Activated CD8-positive, alpha-beta T cell treated with anti-CD3 and anti-CD28 coated beads for 36 hours (primary cell): Measurements from ENCODE around the gene UBASH3A. TPM values are rescaled to one million over a fixed set of nuclear protein-coding genes. Genes with fewer than 3 reads are reported as not detected.

Experiments used
- ATAC-seq: fragments of 200-7000 bp; cut with Tn5 transposase; one replicate; pipeline ENCODE4 v1.10.0; 2021; ENCODE audit warnings: mild to moderate bottlenecking, moderate library complexity
- CTCF ChIA-PET: fragments of 350-600 bp; sonication (Branson Sonifier 250); formaldehyde crosslinking; loops from one replicate; lab custom pipeline; 2021; ENCODE audit warnings: antibody characterized with exemption; lab: Charles Lee
- POLR2A ChIA-PET: fragments of 350-600 bp; sonication (Branson Sonifier 250); formaldehyde crosslinking; loops from one replicate; lab custom pipeline; 2021; ENCODE audit warnings: antibody characterized with exemption; lab: Charles Lee
- DNase-seq: peaks from one replicate; pipeline ENCODE4 v3.0.0-alpha.2; 2020
- H3K27ac Mint-ChIP-seq: one replicate; pipeline ENCODE4 v1.8.0; 2021; ENCODE audit warnings: mild to moderate bottlenecking, mixed read lengths
- H3K27me3 Mint-ChIP-seq: one replicate; pipeline ENCODE4 v1.8.0; 2021; ENCODE audit warnings: mixed read lengths
- H3K36me3 Mint-ChIP-seq: one replicate; pipeline ENCODE4 v1.8.0; 2021; ENCODE audit warnings: low read depth, mixed read lengths
- H3K4me1 Mint-ChIP-seq: one replicate; pipeline ENCODE4 v1.8.0; 2021; ENCODE audit warnings: low read depth, mixed read lengths
- H3K4me3 Mint-ChIP-seq: one replicate; pipeline ENCODE4 v1.8.0; 2021; ENCODE audit warnings: mild to moderate bottlenecking, moderate library complexity, mixed read lengths
- H3K9me3 Mint-ChIP-seq: one replicate; pipeline ENCODE4 v1.8.0; 2021; ENCODE audit warnings: mixed read lengths
- intact Hi-C: fragments of 100-400 bp; cut with micrococcal nuclease; formaldehyde crosslinking; loops from one replicate; pipeline ENCODE4 v1.10.0; 2022
- total RNA-seq, 2 experiments: library from RNA; stranded (reverse); gene quantifications; one replicate each; pipeline ENCODE4 v1.2.3, GENCODE V29; 2021
- TF ChIP-seq, protein P1 (sequence below): fragments of 200-600 bp; IDR thresholded peaks from one replicate; pipeline ENCODE4 v1.8.0; 2022; ENCODE audit warnings: antibody characterized with exemption, mild to moderate bottlenecking

Gene UBASH3A
- total RNA-seq, 2 experiments from 2014 or later, result 48.7 to 52.9 TPM

DNA sequence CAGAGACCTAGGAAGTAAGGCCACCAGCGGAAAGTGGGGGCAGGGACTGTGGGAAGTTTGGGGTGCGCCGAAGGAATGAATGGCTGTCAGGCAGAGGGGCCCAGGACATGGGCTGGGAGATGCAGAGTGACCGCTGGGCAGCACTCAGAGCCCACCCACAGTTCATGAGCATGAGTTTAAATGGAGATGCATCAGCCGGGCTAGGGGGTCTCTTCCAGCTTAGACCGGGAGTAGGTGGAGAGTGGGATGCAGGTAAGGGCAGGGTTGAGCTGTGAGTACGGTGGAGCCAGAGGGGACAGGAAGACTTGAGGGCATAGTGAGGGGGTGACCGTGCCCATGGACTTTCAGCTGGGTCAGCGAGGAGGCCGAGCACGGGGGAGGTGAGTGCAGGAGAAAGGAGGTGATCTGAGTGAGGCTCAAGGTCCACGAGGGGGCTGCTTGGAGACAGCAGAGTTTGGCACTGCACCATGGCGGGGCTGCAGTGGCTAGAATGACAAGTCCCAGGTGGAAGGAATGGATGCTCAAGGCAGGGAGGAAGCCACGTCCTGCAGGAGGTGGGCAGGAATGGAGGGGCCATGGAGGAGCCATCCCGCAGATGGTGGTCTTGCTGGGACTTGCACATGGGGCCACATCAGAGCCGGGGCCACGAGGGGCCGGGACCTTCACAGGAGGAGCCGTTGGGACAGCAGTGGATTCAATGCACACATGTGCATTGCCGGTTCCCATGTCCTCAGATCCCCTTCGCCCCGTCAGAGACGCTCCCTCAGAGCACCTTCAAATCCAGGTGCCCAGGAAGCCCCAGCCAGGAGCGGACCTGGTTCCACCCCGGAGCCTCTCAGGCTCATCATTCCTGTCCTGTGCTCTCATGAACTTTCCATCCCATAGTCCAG, 34.9 kb downstream of the UBASH3A start:
- peak overlapping the region; percentile 94 for H3K27ac Mint-ChIP-seq
- POLR2A ChIA-PET, result interaction anchor here (0.6 to 4.4 kb wide), 9 partner anchors 8 to 383 kb away, joined by 3 to 21 read pairs (median 5); partner anchors contain the start of gene UBASH3A

GRCh38 chr21:42439284-42440186, 35.8 kb downstream of the UBASH3A start:
- intact Hi-C loops, result loop anchor here (5.0 kb wide), 1 partner anchor 37 kb away; the partner anchor contains the start of gene UBASH3A
- Mint-ChIP-seq H3K27ac (peak overlapping the region; percentile 94), H3K36me3 (peaks cover 91% of the 10 kb centered on the region), H3K4me1 (peaks cover 66% of the 10 kb centered on the region), H3K4me3 (peak overlapping the region; percentile 44), H3K9me3 (peaks cover 6% of the 10 kb centered on the region), H3K27me3 (peaks cover 2% of the 10 kb centered on the region)
- peak; percentile 84 for DNase-seq
- ATAC-seq, result peak; percentile 67
- TF ChIP-seq, protein P1, sequence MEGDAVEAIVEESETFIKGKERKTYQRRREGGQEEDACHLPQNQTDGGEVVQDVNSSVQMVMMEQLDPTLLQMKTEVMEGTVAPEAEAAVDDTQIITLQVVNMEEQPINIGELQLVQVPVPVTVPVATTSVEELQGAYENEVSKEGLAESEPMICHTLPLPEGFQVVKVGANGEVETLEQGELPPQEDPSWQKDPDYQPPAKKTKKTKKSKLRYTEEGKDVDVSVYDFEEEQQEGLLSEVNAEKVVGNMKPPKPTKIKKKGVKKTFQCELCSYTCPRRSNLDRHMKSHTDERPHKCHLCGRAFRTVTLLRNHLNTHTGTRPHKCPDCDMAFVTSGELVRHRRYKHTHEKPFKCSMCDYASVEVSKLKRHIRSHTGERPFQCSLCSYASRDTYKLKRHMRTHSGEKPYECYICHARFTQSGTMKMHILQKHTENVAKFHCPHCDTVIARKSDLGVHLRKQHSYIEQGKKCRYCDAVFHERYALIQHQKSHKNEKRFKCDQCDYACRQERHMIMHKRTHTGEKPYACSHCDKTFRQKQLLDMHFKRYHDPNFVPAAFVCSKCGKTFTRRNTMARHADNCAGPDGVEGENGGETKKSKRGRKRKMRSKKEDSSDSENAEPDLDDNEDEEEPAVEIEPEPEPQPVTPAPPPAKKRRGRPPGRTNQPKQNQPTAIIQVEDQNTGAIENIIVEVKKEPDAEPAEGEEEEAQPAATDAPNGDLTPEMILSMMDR, result no peak
- CTCF ChIA-PET, result interaction anchor here (0.7 to 1.3 kb wide), 3 partner anchors 17 to 46 kb away, joined by 3 read pairs; partner anchors contain the start of gene UBASH3A
- POLR2A ChIA-PET, result interaction anchor here (0.6 to 4.4 kb wide), 10 partner anchors 9 to 382 kb away, joined by 3 to 21 read pairs (median 4); partner anchors contain the start of gene UBASH3A

More for the DNA sequence above, 34.9 kb downstream of the UBASH3A start:
- CTCF ChIA-PET, result interaction anchor here (0.7 to 1.3 kb wide), 4 partner anchors 18 to 57 kb away, joined by 3 read pairs; partner anchors contain the start of gene UBASH3A
- TF ChIP-seq, protein P1, result no peak
- Mint-ChIP-seq H3K4me1 (peaks cover 74% of the 10 kb centered on the region), H3K9me3 (peaks cover 6% of the 10 kb centered on the region), H3K36me3 (peaks cover 95% of the 10 kb centered on the region), H3K27me3 (peaks cover 2% of the 10 kb centered on the region), H3K4me3 (no peak overlapping the region)
- intact Hi-C loops, result no loop called here
- ATAC-seq (no peak), DNase-seq (no peak)

- peaks cover 58% of the 10 kb centered on the region for H3K4me1 Mint-ChIP-seq
- ATAC-seq, result peak; percentile 67
- peak overlapping the region; percentile 94 for H3K27ac Mint-ChIP-seq
- intact Hi-C loops, result loop anchor here (5.0 kb wide), 1 partner anchor 38 kb away; the partner anchor contains the start of gene UBASH3A
- ChIA-PET POLR2A (interaction anchor here (0.9 to 4.4 kb wide), 8 partner anchors 13 to 36 kb away, joined by 3 to 21 read pairs (median 4); partner anchors contain the start of gene UBASH3A), CTCF (interaction anchor here (1.3 to 2.1 kb wide), 3 partner anchors 46 to 130 kb away, joined by 3 to 10 read pairs (median 7); no protein-coding TSS in a partner anchor)
- H3K27me3 Mint-ChIP-seq, result peaks cover 2% of the 10 kb centered on the region
- TF ChIP-seq, protein P1, result no peak
- peak overlapping the region; percentile 44 for H3K4me3 Mint-ChIP-seq
- peaks cover 91% of the 10 kb centered on the region for H3K36me3 Mint-ChIP-seq
- DNase-seq, result peak; percentile 85
- H3K9me3 Mint-ChIP-seq, result peaks cover 6% of the 10 kb centered on the region
Measured at GRCh38 chr21:42440187-42440792, 36.6 kb downstream of the UBASH3A start.

DNA sequence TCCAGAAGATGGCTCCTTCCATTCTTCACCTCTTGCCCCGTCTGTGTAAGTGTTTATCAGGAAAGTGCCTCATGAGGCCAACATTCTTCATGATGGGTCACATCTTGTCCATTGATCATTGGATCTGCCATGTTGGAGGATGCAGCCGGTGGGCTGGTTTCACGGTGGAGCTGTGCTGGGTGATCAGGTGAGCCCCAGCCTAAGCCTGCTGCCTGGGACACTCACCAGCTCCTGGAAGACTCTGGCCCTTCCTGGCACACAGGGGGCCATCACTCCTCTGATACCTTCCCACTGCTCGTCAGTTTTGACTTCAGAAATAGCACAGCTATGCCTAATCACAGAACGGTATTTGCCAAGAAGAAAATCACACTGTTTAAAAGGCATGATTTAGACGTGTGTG, 38.3 kb downstream of the UBASH3A start:
- POLR2A ChIA-PET, result interaction anchor here (1.1 to 1.6 kb wide), 3 partner anchors 13 to 44 kb away, joined by 3 to 6 read pairs (median 5); no protein-coding TSS in a partner anchor
- Mint-ChIP-seq H3K9me3 (peaks cover 6% of the 10 kb centered on the region), H3K4me3 (no peak overlapping the region), H3K27me3 (peaks cover 2% of the 10 kb centered on the region), H3K36me3 (peaks cover 93% of the 10 kb centered on the region), H3K27ac (peak overlapping the region; percentile 65), H3K4me1 (peaks cover 59% of the 10 kb centered on the region)
- TF ChIP-seq, protein P1, result no peak
- DNase-seq, result no peak
- CTCF ChIA-PET, result interaction anchor here (1.0 to 2.1 kb wide), 3 partner anchors 19 to 131 kb away, joined by 3 to 10 read pairs (median 7); no protein-coding TSS in a partner anchor
- intact Hi-C loops, result loop anchor here (5.0 kb wide), 1 partner anchor 40 kb away; the partner anchor contains the start of gene UBASH3A
- no peak for ATAC-seq
